Vagina (tissue), 2 donors: ENCODE data around the gene VANGL2. TPM values are rescaled to one million over a fixed set of nuclear protein-coding genes. Genes with fewer than 3 reads are reported as not detected.

Source experiments
- DNase-seq, 2 donors: peaks; one replicate each; pipeline ENCODE4 v3.0.0-alpha.2; 2017; ENCODE audit errors: extremely low spot score in 2 of 2
- H3K27ac ChIP-seq: fragments of 200-600 bp; sonication (generic); one replicate; pipeline ENCODE4 v1.5.1; 2019
- H3K27me3 ChIP-seq: fragments of 200-600 bp; sonication (generic); one replicate; pipeline ENCODE4 v1.5.1; 2019
- H3K36me3 ChIP-seq, 2 donors: fragments of 200-600 bp; sonication (generic); one replicate each; pipeline ENCODE4 v1.5.1; 2017 to 2019
- H3K4me1 ChIP-seq: fragments of 200-600 bp; sonication (generic); one replicate; pipeline ENCODE4 v1.5.1; 2019
- H3K4me3 ChIP-seq, 2 donors: fragments of 200-600 bp; sonication (generic); 1 replicate in 1 of 2; 2 replicates in 1 of 2; pipeline ENCODE4 v1.5.1; 2016 to 2019
- H3K9me3 ChIP-seq: fragments of 200-600 bp; sonication (generic); one replicate; pipeline ENCODE4 v1.5.1; 2019
- POLR2A ChIP-seq, 2 donors: fragments of 450-650 bp; IDR thresholded peaks; one replicate each; pipeline ENCODE4 v1.6.1; 2017; ENCODE audit warnings: antibody characterized with exemption in 2 of 2, mild to moderate bottlenecking in 2 of 2, moderate library complexity in 2 of 2
- POLR2AphosphoS5 ChIP-seq, 2 donors: sonication (generic); formaldehyde crosslinking; IDR thresholded peaks; one replicate each; pipeline ENCODE4 v1.9.0; 2017; ENCODE audit warnings: antibody characterized with exemption in 2 of 2, mild to moderate bottlenecking in 2 of 2, low read depth in 1 of 2; ENCODE audit not compliant: insufficient read depth in 1 of 2
- intact Hi-C: fragments of 100-400 bp; cut with DNase I; formaldehyde crosslinking; loops from one replicate; pipeline ENCODE4 v1.15.1; 2023
- total RNA-seq: library from RNA; depleted of rRNA; stranded (reverse); fragments of >200 nt; gene quantifications from one replicate; pipeline ENCODE4 v1.2.3, GENCODE V29; 2016
- TF ChIP-seq, protein P1 (sequence below), 3 experiments: fragments of 450-650 bp in 2 of 3; fragments of 200-600 bp in 1 of 3; sonication (generic) in 1 of 3; IDR thresholded peaks; one replicate each; pipeline ENCODE4 v1.5.1; 2017 to 2019; ENCODE audit warnings: antibody characterized with exemption in 3 of 3, mild to moderate bottlenecking in 2 of 3, moderate library complexity in 2 of 3

The VANGL2 gene
- total RNA-seq, 1 donor from 2014 or later, result 11.0 TPM

DNA sequence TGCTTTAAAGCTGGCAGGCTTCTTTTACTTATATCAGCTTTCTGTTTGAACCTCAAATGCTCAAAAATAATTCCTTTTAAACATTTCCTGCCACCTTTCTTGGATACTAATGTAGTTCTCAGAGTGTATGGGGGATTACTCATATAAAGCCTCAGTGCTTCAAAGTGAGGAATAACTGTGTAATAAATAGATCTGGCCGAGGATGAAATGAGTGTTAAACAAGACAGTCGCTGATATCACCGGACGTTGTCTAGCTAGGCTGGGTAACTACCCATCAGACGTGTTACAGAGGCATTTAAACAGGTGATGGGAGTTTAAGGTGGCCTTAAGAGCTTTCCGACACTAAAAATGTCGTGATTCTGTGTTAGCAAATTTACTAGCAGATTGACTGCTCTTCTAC is 53.1 kb downstream of the VANGL2 start:
- Histone ChIP-seq H3K27me3 (no peaks in the 10 kb centered on the region), H3K4me3 (no peak overlapping the region), H3K9me3 (no peaks in the 10 kb centered on the region), H3K36me3 (no peaks in the 10 kb centered on the region), H3K27ac (no peak overlapping the region), H3K4me1 (no peaks in the 10 kb centered on the region)
- DNase-seq, result no peak
- TF ChIP-seq POLR2A (IDR thresholded peaks at IDR 0.05), result no peak
- TF ChIP-seq, protein P1, sequence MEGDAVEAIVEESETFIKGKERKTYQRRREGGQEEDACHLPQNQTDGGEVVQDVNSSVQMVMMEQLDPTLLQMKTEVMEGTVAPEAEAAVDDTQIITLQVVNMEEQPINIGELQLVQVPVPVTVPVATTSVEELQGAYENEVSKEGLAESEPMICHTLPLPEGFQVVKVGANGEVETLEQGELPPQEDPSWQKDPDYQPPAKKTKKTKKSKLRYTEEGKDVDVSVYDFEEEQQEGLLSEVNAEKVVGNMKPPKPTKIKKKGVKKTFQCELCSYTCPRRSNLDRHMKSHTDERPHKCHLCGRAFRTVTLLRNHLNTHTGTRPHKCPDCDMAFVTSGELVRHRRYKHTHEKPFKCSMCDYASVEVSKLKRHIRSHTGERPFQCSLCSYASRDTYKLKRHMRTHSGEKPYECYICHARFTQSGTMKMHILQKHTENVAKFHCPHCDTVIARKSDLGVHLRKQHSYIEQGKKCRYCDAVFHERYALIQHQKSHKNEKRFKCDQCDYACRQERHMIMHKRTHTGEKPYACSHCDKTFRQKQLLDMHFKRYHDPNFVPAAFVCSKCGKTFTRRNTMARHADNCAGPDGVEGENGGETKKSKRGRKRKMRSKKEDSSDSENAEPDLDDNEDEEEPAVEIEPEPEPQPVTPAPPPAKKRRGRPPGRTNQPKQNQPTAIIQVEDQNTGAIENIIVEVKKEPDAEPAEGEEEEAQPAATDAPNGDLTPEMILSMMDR (IDR thresholded peaks at IDR 0.05), result no peak
- no peak for TF ChIP-seq POLR2AphosphoS5 (IDR thresholded peaks at IDR 0.05; ENCODE audit: insufficient read depth in 1 of 2, low read depth in 1 of 2)
- intact Hi-C loops, result no loop called here

DNA sequence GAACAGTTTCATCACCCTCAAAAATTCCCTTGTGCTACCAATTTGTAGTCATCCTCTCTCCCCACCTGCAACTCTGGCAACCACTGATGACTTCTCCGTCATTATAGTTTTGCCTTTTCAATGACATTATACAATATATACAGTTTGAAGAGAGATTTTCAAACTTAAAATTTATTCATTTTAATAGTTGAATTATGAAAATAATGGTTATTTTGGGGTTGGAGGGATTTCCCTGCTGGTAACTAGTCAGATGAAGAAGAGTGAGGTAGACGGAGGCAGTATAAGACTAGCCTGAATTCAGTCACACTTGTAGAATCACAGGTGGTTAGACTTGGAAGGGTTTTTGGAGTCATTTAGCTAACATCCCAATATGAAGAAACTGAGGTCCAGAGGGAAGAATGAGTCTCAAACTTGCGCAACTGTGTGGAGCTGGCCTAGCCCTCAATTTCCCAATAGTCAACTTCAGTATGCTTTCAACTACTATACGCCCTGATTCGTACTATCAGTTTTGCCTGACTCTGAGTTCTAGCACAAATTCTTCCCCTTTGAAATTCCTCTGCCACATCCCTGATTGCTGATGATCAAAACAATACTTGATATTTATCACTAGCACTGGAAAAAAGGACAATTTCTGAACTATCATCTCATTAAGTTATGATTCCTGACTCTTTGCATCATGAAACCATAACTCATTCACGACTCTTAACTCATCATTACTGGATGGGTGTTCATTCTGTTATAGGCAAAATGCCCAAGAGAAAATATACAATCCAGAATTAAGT is 54.2 kb downstream of the VANGL2 start:
- intact Hi-C loops, result no loop called here
- no peak overlapping the region for H3K4me3 ChIP-seq

DNA sequence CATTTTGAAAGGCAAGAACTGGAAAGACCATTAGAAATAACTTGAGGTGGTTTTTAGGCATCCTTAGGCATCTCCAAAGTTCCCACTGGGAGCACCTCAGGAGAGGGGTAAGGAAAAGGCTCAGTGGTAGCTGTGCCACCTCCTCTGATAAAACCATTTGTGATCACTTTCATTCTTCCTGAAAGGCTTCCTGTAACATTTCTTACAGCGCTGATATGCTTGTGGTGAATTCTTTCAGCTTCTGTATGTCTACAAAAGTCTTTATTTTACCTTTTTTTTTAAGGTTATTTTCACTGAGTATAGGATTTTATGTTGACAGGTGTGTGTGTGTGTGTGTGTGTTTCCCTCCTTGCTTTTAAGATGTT is 54.8 kb downstream of the VANGL2 start:
- intact Hi-C loops, result no loop called here
- Histone ChIP-seq H3K4me3 (no peak overlapping the region), H3K9me3 (no peaks in the 10 kb centered on the region), H3K27me3 (no peaks in the 10 kb centered on the region), H3K4me1 (no peaks in the 10 kb centered on the region), H3K36me3 (no peaks in the 10 kb centered on the region), H3K27ac (no peak overlapping the region)
- TF ChIP-seq, protein P1 (IDR thresholded peaks at IDR 0.05), result no peak
- TF ChIP-seq POLR2AphosphoS5 (IDR thresholded peaks at IDR 0.05; ENCODE audit: insufficient read depth in 1 of 2, low read depth in 1 of 2) (no peak), POLR2A (IDR thresholded peaks at IDR 0.05) (no peak)
- no peak for DNase-seq

More for the DNA sequence above, 54.2 kb downstream of the VANGL2 start:
- TF ChIP-seq, protein P1 (IDR thresholded peaks at IDR 0.05), result no peak
- no peak for TF ChIP-seq POLR2A (IDR thresholded peaks at IDR 0.05)
- no peak for TF ChIP-seq POLR2AphosphoS5 (IDR thresholded peaks at IDR 0.05; ENCODE audit: insufficient read depth in 1 of 2, low read depth in 1 of 2)
- no peak overlapping the region for H3K27ac ChIP-seq
- no peak for DNase-seq
- no peaks in the 10 kb centered on the region for H3K36me3 ChIP-seq
- no peaks in the 10 kb centered on the region for H3K9me3 ChIP-seq
- no peaks in the 10 kb centered on the region for H3K4me1 ChIP-seq
- H3K27me3 ChIP-seq, result no peaks in the 10 kb centered on the region

DNA sequence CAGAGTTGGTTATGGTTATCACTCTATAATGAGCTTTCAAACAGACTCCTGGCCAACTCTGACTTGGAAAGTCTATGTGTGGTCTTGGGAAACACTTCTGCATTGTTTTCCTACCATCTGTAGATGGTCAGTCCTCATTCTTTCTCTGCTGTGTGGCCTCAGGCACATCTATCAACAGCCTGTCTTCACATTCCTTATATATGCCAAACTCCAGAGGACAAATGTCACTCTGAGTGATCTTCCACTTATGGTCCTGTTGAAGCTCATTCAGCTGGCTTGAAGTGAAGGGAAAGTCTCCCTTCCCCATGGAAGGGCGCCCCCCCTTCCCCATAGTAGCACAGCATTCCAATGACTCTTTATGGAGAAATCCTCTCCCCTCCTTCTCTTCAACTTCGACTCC is 58.7 kb downstream of the VANGL2 start:
- H3K4me1 ChIP-seq, result no peaks in the 10 kb centered on the region
- no peaks in the 10 kb centered on the region for H3K27me3 ChIP-seq
- intact Hi-C loops, result no loop called here
- H3K36me3 ChIP-seq, result no peaks in the 10 kb centered on the region
- no peaks in the 10 kb centered on the region for H3K9me3 ChIP-seq
- DNase-seq, result no peak
- TF ChIP-seq POLR2AphosphoS5 (IDR thresholded peaks at IDR 0.05; ENCODE audit: insufficient read depth in 1 of 2, low read depth in 1 of 2) (no peak), POLR2A (IDR thresholded peaks at IDR 0.05) (no peak)
- no peak overlapping the region for H3K4me3 ChIP-seq
- no peak overlapping the region for H3K27ac ChIP-seq

DNA sequence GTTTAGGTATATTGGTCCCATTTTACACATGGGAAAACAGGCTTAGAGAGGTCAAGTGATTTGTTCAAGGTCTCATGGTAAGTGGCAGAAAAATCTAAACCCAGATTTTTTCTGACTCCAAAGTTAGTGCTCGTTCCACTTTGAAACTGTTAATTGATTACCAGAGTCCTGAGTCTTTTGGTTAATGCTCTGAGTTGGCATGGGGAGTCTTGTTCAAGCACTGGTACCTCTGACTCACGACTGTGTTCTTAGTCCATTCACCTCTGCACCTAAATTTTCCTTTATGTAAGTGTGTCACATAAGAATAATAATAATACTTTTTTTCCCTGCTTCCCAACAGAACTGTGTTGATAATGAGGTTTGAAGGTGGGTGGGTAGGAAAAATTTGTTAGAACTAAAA is 59.3 kb downstream of the VANGL2 start:
- DNase-seq, result no peak
- H3K27ac ChIP-seq, result no peak overlapping the region
- no peaks in the 10 kb centered on the region for H3K9me3 ChIP-seq
- no peaks in the 10 kb centered on the region for H3K36me3 ChIP-seq
- intact Hi-C loops, result no loop called here
- H3K27me3 ChIP-seq, result no peaks in the 10 kb centered on the region
- TF ChIP-seq POLR2A (IDR thresholded peaks at IDR 0.05), result no peak
- TF ChIP-seq, protein P1 (IDR thresholded peaks at IDR 0.05), result no peak
- no peak for TF ChIP-seq POLR2AphosphoS5 (IDR thresholded peaks at IDR 0.05; ENCODE audit: insufficient read depth in 1 of 2, low read depth in 1 of 2)
- H3K4me3 ChIP-seq, result no peak overlapping the region
- no peaks in the 10 kb centered on the region for H3K4me1 ChIP-seq
